ENCODE data around the gene PCCA.

DNA sequence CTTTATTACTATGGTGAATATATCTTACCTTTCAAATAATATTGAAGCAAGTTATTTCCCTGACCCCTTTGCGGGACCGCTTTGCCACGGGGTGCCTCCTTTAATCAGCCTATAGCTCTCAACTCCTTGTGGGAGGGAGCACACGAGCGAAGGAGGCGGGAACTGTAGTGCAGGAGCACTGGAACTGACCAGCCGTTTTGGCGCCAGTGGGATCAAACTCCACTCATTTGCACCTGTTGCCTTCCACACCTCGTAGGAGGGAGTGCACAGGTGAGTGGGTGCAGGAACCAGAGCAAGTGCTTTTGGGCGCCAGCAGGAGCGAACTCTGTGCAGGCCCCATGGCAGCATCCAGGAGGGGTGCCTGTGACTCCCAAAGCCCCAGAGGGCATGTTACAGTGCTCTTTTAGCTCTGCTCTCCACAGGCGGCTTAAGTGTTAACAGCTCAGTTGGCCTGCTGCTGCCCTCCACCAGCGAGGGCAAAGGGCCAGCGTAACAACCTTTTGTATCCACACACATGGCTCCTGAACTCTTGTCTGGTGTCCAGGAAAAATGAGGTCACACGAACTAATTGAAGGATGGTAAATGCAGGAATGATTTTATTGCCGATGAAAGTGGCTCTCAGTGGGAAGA, 292.8 kb downstream of the PCCA start:
- no peak for TF ChIP-seq CTCF (IDR thresholded peaks at IDR 0.05)
- no peak for TF ChIP-seq POLR2A (IDR thresholded peaks at IDR 0.05)

All from adrenal gland (tissue), 5 donors.